NCI-H524 treated with DMSO at 0.1 percent for 48 hours (cell line): ENCODE data around the gene OMA1.
"Not testable (repeated sequence)": the region's sequence is repeated elsewhere in the genome, so short reads cannot be mapped to it uniquely, and the experiment has no call there.

ENCODE experiments used
- DNase-seq: peaks from one replicate; lab custom pipeline; 2025; lab: John Stamatoyannopoulos, UW

OMA1 gene

GRCh38 chr1:58573705-58574591 lies 27.4 kb upstream of the OMA1 start:
- DNase-seq: no peak

DNA sequence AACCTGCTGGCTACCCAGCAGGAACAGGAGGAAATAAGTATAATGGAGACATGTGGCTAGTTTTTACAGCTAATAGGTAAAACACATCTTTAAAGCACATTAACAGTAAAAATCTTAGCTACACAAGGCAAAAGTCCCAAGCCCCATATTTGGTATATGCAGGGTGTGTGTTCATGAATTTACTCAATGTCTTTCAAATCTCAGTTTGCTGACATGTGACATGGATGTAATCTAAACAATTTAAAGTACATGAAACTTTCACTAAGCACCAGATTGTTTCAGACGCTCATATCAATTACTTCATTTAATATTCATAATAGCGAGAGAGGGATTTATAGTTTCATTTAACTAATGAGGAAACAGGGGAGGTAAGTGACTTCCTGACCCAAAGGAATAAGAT lies 26.6 kb upstream of the OMA1 start:
- DNase-seq: no peak

- no peak for DNase-seq
Observed at GRCh38 chr1:58572690-58573089, 26.2 kb upstream of the OMA1 start.

DNA sequence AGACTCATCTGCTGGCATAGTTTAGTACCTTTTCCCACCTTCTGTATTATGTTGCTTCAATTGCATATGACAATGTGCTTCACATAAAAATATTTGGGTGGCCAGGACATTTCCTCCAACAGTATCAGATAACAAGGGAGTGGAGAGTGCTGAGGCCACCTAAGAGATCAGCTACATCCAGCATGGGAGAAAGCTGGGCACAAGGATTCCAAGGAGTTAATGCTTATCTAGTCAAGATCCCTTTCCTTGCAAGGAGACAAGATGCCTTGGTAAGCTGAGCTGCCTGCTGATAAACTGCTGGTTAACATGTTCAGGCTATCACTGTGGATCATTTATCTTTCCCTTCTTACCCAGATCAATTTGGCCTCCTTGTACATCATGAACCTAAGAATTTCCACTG lies 25.1 kb upstream of the OMA1 start:
- no peak for DNase-seq

GRCh38 chr1:58570817-58571216 lies 24.3 kb upstream of the OMA1 start:
- no peak for DNase-seq

DNA sequence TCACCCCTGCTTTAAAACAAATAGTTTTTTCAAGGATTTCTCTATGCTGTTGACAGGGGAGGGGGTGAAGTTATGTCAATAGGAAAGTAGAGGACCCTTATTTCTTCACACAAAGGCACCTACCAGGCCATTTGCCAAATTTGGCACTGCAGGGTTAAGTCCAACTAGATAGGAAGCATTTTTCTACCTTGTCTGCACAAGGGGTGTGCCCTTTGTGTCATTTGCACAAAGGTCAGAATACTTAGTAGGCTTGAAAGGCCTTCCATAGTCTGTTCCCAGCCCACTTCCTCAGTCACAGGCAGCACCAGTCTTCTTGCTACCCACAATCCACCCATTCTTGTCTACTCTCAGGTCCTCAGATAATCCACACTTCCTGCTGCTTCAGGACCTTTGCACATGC lies 23.6 kb upstream of the OMA1 start:
- DNase-seq: no peak

GRCh38 chr1:58568911-58569310 lies 22.4 kb upstream of the OMA1 start:
- no peak for DNase-seq

DNA sequence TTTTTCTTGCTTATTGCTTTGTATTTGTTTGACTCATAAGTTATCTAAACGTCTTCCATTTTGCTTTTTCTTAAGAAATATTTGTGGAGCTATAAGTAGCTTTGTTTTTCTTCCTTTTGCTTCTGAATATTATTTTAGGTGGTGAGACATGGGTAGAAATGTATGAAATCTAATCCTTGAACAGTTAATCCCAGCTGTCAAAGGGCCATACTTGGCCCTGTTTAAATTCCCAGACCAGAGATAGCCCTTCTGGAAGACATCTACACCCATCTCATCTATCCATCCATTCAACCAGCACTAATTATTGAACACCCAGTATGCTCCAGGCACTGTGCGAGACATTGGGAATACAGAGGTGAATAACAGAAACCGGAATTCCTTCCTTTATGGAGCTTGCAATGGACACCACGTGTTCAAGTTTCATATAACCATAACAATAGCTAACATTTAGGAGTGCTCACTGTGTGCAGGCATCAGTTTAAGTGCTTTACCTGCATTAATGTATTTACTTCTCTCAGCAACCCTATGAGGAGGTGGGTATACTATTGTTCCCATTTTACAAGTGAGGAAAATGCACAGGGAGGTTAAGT lies 21.8 kb upstream of the OMA1 start:
- no peak for DNase-seq

DNA sequence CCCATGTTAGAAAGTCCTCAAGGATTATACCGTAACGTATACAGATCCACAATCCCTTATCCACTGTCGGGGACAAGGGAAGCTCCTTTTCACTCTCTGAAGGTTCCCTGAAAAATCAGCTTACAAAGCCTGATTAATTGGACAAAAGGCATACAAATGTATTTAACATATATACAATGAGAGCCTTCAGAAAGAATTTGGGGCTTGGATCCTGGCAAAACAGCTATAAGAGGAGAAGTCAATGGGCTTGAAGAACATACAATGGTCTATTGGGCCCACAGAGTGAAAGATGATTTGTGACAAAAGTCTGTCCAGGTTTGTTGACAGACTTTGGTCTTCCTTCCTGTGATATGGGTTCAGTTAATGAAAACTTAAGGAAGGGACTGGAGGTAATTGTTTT lies 19.8 kb upstream of the OMA1 start:
- DNase-seq: no peak

DNA sequence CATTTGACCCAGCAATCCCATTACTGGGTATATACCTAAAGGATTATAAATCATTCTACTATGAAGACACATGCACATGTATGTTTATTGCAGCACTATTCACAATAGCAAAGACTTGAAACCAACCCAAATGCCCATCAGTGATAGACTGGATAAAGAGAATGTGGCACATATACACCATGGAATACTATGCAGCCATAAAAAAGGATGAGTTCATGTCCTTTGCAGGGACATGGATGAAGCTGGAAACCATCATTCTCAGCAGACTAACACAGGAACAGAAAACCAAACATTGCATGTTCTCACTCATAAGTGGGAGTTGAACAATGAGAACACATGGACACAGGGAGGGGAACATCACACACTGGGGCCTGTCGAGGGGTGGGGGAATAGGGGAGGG lies 17.2 kb upstream of the OMA1 start:
- not testable (repeated sequence) for DNase-seq

DNA sequence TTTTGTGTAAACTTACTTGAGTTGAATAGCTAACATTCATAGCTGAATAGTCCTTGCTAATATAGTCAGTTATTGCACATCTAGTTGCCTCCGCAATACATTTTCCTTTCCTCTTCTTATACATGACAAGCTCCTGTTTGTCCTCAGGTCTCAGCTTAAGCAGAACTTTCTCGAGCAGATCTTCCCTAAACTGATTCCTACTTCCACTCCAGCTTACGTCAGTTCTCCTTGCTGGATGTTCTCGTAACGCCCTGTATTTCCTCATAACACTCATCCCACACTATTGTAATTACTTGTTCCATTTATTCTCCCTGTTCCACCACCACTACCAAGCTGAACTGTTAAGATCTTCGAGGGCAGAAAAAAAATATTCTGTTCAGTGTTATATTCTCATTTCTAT lies 15.1 kb upstream of the OMA1 start:
- DNase-seq: no peak

- DNase-seq: no peak
Observed at GRCh38 chr1:58555393-58555792, 8.9 kb upstream of the OMA1 start.

GRCh38 chr1:58551186-58552140 lies 4.9 kb upstream of the OMA1 start:
- no peak for DNase-seq

- not testable (repeated sequence) for DNase-seq
Observed at GRCh38 chr1:58549291-58549690, 2.8 kb upstream of the OMA1 start.

DNA sequence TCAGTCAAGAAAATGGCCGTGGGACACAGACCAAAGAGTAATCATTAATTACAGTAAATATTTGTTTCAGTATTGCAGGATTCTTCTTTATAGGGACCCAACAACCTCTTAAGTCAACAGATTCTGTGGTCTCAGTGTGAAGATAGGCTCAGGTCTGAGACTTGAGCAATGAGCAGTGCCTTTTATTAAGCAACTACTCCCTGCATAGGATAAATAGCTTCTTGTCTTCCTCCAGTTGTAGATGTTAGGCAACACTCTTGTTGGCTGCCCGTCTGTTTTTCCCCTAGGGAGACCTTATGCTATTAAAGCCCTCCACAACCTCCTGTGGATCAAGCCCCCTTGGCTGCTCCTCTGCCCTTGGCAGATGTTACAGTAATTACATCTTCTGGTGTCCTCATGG lies 1.8 kb upstream of the OMA1 start:
- peak; percentile 86 for DNase-seq

- DNase-seq: peak; percentile 47
Observed at GRCh38 chr1:58545591-58546519, 671 bp downstream of the OMA1 start.

- DNase-seq: no peak
Observed at GRCh38 chr1:58543260-58543659, 3.3 kb downstream of the OMA1 start.

GRCh38 chr1:58539553-58539952 lies 7.0 kb downstream of the OMA1 start:
- no peak for DNase-seq

GRCh38 chr1:58538821-58539220 lies 7.7 kb downstream of the OMA1 start:
- DNase-seq: no peak

GRCh38 chr1:58531842-58532241 lies 14.7 kb downstream of the OMA1 start:
- not testable (repeated sequence) for DNase-seq

DNA sequence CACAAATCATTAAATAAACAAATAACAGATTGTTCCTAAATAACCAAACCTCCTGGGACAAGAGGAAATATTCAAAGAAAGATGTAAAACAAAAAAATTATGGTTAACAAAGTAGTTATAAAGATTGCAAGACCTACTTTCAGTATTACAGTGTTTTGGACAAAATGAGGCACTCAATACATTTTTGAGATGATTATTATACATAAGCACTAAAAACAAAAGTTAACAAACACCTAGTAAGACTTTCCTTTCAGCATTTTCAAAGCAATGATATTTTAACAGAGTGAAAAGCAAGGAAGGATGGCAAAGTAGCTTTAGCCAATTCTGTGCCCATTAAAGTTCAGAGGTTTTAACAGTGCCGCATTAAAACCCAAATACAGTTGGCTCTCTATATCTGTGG lies 17.2 kb downstream of the OMA1 start:
- no peak for DNase-seq
